H1 (cell line): ENCODE results near the gene GNG12. TPM values are rescaled to one million over a fixed set of nuclear protein-coding genes. Genes with fewer than 3 reads are reported as not detected.

Experiments
- CBX8 ChIP-seq: fragments of 300-800, 300-1000 bp; sonication (generic); IDR thresholded peaks from 2 replicates; pipeline ENCODE4 v1.7.1; 2016; ENCODE audit warnings: low read depth, low read length, borderline replicate concordance
- EGR1 ChIP-seq: IDR thresholded peaks from 2 replicates; pipeline ENCODE4 v1.6.1; 2011; ENCODE audit warnings: low read depth, low read length, borderline replicate concordance
- KDM1A ChIP-seq: fragments of 200-600, 300-600 bp; sonication (generic); IDR thresholded peaks from 2 replicates; pipeline ENCODE4 v1.7.1; 2016; ENCODE audit warnings: mild to moderate bottlenecking, low read length, borderline replicate concordance
- KDM5A ChIP-seq: fragments of 200-600 bp; IDR thresholded peaks from 2 replicates; pipeline ENCODE4 v1.7.1; 2012; ENCODE audit warnings: mild to moderate bottlenecking, low read length, inconsistent platforms, mixed read lengths
- POU5F1 ChIP-seq: IDR thresholded peaks from 2 replicates; pipeline ENCODE4 v1.6.1; 2011; ENCODE audit warnings: low read depth, mild to moderate bottlenecking, low read length, moderate library complexity
- RAD21 ChIP-seq, 2 experiments: IDR thresholded peaks in 1 of 2; conservative IDR thresholded peaks in 1 of 2; 2 replicates each; pipeline ENCODE4 v1.6.1; 2011; ENCODE audit warnings: low read depth in 2 of 2, low read length in 2 of 2, improper control_type of control experiment in 1 of 2, inconsistent platforms in 1 of 2, mild to moderate bottlenecking in 1 of 2, moderate library complexity in 1 of 2
- SAP30 ChIP-seq: fragments of 300-600 bp; sonication (generic); IDR thresholded peaks from 2 replicates; pipeline ENCODE4 v1.7.1; 2012; ENCODE audit warnings: low read length, moderate library complexity, mild to moderate bottlenecking, inconsistent platforms; ENCODE audit not compliant: insufficient read depth, insufficient replicate concordance
- SIN3A ChIP-seq, 2 experiments: IDR thresholded peaks in 1 of 2; conservative IDR thresholded peaks in 1 of 2; 2 replicates each; pipeline ENCODE4 v1.6.1; 2011 to 2012; ENCODE audit warnings: low read length in 2 of 2, improper control_type of control experiment in 1 of 2, low read depth in 1 of 2, mild to moderate bottlenecking in 1 of 2
- SRF ChIP-seq: IDR thresholded peaks from 2 replicates; pipeline ENCODE4 v1.6.1; 2011; ENCODE audit warnings: mild to moderate bottlenecking, low read depth, low read length, moderate library complexity
- TBP ChIP-seq: IDR thresholded peaks from 2 replicates; pipeline ENCODE4 v1.6.1; 2011; ENCODE audit warnings: low read depth, low read length, improper control_type of control experiment
- polyA plus RNA-seq, 7 experiments: library from polyadenylated mRNA; depleted of rRNA in 3 of 7; stranded (reverse) in 5 of 7; unstranded in 2 of 7; fragments of >200 nt in 5 of 7; fragments of 200-250 nt in 2 of 7; gene quantifications; 1 replicate in 5 of 7; 2 replicates in 1 of 7; 4 replicates in 1 of 7; pipeline versions ENCODE4 v1.2.1 to v1.2.3, GENCODE V29; 2011 to 2013; ENCODE audit warnings: missing spikeins in 2 of 7, mixed read lengths in 2 of 7
- total RNA-seq: library from RNA; stranded (reverse); fragmentation: NEBNext Ultra II Directional; extraction: Animal tissue kit (Norgen Biotek cat#: 25700); gene quantifications from 2 replicates; pipeline ENCODE4 v1.2.1, GENCODE V29; 2021
- TF ChIP-seq, protein P1 (sequence below): fragments of 300-600 bp; sonication (generic); IDR thresholded peaks from 2 replicates; pipeline ENCODE4 v1.7.1; 2012; ENCODE audit warnings: low read length, moderate library complexity, mild to moderate bottlenecking, inconsistent platforms; ENCODE audit not compliant: insufficient replicate concordance

The GNG12 gene
- total and polyA plus RNA-seq, 2 of the 8 experiments (the other 6 are each of a cell fraction or from before 2014, with no cell fraction given) = 11.4 to 35.8 TPM

DNA sequence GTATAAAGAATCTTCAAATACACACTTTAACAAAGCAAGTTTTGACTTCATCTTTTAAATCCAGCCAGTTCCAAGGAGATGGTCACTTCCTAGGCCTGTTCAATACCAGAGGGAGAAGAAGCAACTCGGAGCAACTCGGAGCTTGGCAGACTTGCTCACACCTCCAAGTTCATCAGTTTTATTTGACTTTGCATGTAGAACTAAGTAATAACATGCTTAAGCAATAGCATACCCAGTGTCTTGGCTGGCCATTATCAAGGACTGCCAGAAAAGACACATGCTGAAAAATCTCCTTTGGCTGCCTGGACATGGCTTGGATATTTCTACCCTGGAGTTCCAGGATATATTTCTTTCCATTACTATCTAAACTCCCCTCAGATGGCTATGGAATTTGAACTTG, 52.6 kb downstream of the GNG12 start (continued):
- TF ChIP-seq, protein P1, sequence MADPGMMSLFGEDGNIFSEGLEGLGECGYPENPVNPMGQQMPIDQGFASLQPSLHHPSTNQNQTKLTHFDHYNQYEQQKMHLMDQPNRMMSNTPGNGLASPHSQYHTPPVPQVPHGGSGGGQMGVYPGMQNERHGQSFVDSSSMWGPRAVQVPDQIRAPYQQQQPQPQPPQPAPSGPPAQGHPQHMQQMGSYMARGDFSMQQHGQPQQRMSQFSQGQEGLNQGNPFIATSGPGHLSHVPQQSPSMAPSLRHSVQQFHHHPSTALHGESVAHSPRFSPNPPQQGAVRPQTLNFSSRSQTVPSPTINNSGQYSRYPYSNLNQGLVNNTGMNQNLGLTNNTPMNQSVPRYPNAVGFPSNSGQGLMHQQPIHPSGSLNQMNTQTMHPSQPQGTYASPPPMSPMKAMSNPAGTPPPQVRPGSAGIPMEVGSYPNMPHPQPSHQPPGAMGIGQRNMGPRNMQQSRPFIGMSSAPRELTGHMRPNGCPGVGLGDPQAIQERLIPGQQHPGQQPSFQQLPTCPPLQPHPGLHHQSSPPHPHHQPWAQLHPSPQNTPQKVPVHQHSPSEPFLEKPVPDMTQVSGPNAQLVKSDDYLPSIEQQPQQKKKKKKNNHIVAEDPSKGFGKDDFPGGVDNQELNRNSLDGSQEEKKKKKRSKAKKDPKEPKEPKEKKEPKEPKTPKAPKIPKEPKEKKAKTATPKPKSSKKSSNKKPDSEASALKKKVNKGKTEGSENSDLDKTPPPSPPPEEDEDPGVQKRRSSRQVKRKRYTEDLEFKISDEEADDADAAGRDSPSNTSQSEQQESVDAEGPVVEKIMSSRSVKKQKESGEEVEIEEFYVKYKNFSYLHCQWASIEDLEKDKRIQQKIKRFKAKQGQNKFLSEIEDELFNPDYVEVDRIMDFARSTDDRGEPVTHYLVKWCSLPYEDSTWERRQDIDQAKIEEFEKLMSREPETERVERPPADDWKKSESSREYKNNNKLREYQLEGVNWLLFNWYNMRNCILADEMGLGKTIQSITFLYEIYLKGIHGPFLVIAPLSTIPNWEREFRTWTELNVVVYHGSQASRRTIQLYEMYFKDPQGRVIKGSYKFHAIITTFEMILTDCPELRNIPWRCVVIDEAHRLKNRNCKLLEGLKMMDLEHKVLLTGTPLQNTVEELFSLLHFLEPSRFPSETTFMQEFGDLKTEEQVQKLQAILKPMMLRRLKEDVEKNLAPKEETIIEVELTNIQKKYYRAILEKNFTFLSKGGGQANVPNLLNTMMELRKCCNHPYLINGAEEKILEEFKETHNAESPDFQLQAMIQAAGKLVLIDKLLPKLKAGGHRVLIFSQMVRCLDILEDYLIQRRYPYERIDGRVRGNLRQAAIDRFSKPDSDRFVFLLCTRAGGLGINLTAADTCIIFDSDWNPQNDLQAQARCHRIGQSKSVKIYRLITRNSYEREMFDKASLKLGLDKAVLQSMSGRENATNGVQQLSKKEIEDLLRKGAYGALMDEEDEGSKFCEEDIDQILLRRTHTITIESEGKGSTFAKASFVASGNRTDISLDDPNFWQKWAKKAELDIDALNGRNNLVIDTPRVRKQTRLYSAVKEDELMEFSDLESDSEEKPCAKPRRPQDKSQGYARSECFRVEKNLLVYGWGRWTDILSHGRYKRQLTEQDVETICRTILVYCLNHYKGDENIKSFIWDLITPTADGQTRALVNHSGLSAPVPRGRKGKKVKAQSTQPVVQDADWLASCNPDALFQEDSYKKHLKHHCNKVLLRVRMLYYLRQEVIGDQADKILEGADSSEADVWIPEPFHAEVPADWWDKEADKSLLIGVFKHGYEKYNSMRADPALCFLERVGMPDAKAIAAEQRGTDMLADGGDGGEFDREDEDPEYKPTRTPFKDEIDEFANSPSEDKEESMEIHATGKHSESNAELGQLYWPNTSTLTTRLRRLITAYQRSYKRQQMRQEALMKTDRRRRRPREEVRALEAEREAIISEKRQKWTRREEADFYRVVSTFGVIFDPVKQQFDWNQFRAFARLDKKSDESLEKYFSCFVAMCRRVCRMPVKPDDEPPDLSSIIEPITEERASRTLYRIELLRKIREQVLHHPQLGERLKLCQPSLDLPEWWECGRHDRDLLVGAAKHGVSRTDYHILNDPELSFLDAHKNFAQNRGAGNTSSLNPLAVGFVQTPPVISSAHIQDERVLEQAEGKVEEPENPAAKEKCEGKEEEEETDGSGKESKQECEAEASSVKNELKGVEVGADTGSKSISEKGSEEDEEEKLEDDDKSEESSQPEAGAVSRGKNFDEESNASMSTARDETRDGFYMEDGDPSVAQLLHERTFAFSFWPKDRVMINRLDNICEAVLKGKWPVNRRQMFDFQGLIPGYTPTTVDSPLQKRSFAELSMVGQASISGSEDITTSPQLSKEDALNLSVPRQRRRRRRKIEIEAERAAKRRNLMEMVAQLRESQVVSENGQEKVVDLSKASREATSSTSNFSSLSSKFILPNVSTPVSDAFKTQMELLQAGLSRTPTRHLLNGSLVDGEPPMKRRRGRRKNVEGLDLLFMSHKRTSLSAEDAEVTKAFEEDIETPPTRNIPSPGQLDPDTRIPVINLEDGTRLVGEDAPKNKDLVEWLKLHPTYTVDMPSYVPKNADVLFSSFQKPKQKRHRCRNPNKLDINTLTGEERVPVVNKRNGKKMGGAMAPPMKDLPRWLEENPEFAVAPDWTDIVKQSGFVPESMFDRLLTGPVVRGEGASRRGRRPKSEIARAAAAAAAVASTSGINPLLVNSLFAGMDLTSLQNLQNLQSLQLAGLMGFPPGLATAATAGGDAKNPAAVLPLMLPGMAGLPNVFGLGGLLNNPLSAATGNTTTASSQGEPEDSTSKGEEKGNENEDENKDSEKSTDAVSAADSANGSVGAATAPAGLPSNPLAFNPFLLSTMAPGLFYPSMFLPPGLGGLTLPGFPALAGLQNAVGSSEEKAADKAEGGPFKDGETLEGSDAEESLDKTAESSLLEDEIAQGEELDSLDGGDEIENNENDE = no peak
- TF ChIP-seq EGR1 = no peak
- TF ChIP-seq SAP30 = no peak
- TF ChIP-seq KDM5A = no peak
- TF ChIP-seq POU5F1 = no peak
- no peak for TF ChIP-seq KDM1A
- no peak for TF ChIP-seq CBX8
- no peak for TF ChIP-seq TBP
- no peak for TF ChIP-seq SIN3A (conservative IDR thresholded peaks at IDR 0.05 in 1 of 2, IDR thresholded peaks at IDR 0.05 in 1 of 2; ENCODE audit: low read depth in 1 of 2, low read length in 2 of 2)
- TF ChIP-seq RAD21 (IDR thresholded peaks at IDR 0.05 in 1 of 2, conservative IDR thresholded peaks at IDR 0.05 in 1 of 2; ENCODE audit: low read depth in 2 of 2, low read length in 2 of 2) = no peak
- no peak for TF ChIP-seq SRF
